ENCODE measurements around the gene KIAA1671. TPM values are rescaled to one million over a fixed set of nuclear protein-coding genes. Genes with fewer than 3 reads are reported as not detected.

KIAA1671 gene
- total and polyA plus RNA-seq, 2 donors (not counting 1 experiment from before 2014, with no cell fraction given): 0.01 to 0.02 TPM

DNA sequence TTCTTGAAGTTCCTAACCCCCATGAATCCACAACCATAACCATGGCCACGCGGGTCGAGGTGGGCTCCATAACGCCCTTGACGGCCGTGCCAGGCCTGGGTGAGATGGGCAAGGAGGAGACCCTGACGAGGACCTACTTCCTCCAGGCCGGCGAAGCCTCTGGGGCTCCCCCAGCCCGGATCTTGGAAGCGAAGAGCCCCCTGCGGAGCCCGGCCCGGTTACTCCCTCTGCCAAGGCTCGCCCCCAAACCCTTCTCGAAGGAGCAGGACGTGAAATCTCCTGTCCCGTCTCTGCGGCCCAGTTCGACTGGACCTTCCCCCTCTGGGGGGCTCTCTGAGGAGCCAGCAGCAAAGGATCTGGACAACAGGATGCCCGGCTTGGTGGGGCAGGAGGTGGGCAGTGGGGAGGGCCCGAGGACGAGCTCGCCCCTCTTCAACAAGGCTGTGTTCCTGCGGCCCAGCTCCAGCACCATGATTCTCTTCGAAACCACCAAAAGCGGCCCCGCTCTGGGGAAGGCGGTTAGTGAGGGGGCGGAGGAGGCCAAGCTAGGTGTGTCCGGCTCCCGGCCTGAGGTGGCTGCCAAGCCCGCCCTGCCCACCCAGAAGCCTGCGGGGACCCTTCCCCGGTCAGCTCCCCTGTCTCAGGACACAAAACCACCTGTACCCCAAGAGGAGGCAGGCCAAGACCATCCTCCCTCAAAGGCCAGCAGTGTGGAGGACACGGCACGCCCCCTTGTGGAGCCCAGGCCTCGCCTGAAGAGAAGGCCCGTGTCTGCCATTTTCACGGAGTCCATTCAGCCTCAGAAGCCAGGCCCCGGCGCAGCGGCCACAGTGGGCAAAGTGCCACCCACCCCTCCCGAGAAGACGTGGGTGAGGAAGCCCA, 75.7 kb downstream of the KIAA1671 start:
- intact Hi-C loops (cut with micrococcal nuclease): no loop called here
- no peak for ATAC-seq (ENCODE audit: low read depth)
- no peaks in the 10 kb centered on the region for H4K20me1 ChIP-seq (ENCODE audit: control insufficient read depth, insufficient read depth, low read length, poor library complexity, severe bottlenecking)

DNA sequence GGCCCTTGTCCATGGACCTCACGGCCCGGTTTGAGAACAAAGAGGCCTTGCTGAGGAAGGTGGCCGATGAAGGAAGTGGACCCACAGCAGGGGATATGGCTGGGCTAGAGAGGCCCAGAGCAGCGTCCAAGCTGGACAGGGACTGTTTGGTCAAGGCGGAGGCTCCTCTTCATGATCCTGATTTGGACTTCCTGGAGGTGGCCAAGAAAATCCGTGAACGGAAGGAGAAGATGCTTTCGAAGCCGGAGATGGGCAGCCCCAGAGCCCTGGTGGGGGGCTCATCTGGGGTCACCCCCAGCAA, 76.3 kb downstream of the KIAA1671 start:
- TF ChIP-seq, protein P1, sequence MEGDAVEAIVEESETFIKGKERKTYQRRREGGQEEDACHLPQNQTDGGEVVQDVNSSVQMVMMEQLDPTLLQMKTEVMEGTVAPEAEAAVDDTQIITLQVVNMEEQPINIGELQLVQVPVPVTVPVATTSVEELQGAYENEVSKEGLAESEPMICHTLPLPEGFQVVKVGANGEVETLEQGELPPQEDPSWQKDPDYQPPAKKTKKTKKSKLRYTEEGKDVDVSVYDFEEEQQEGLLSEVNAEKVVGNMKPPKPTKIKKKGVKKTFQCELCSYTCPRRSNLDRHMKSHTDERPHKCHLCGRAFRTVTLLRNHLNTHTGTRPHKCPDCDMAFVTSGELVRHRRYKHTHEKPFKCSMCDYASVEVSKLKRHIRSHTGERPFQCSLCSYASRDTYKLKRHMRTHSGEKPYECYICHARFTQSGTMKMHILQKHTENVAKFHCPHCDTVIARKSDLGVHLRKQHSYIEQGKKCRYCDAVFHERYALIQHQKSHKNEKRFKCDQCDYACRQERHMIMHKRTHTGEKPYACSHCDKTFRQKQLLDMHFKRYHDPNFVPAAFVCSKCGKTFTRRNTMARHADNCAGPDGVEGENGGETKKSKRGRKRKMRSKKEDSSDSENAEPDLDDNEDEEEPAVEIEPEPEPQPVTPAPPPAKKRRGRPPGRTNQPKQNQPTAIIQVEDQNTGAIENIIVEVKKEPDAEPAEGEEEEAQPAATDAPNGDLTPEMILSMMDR (IDR thresholded peaks at IDR 0.05): no peak
- Histone ChIP-seq H3K27me3 (replicated peaks in 1 of 4; ENCODE audit: control extremely low read depth in 1 of 4, control insufficient read depth in 3 of 4, insufficient read depth in 4 of 4, low read length in 3 of 4) (no peaks in the 10 kb centered on the region), H2AFZ (ENCODE audit: insufficient read depth, low read depth, low read length, poor library complexity, severe bottlenecking) (no peak overlapping the region), H3K4me2 (replicated peaks; ENCODE audit: low read depth, low read length, poor library complexity, severe bottlenecking) (no peak overlapping the region), H4K20me1 (ENCODE audit: control insufficient read depth, insufficient read depth, low read length, poor library complexity, severe bottlenecking) (no peaks in the 10 kb centered on the region), H3K9ac (ENCODE audit: low read length) (no peak overlapping the region), H3K36me3 (replicated peaks in 1 of 2; ENCODE audit: control extremely low read depth in 1 of 2, control insufficient read depth in 1 of 2, extremely low read depth in 1 of 2, insufficient read depth in 2 of 2, low read length in 1 of 2) (no peaks in the 10 kb centered on the region), H3K27ac (ENCODE audit: low read length in 2 of 2) (no peak overlapping the region), H3K4me3 (ENCODE audit: control extremely low read depth in 1 of 5, extremely low read depth in 1 of 5, insufficient read depth in 1 of 5, low read depth in 2 of 5, low read length in 4 of 5) (no peak overlapping the region), H3K4me1 (ENCODE audit: control insufficient read depth in 2 of 2, insufficient read depth in 2 of 2, low read length in 2 of 2) (no peaks in the 10 kb centered on the region), H3K79me2 (ENCODE audit: control insufficient read depth, insufficient read depth, low read length) (no peaks in the 10 kb centered on the region), H3K9me3 (ENCODE audit: control extremely low read depth in 1 of 3, control insufficient read depth in 2 of 3, insufficient read depth in 1 of 3, low read length in 2 of 3) (no peaks in the 10 kb centered on the region)
- peaks cover 5% of the 10 kb centered on the region for H3K27me3 Mint-ChIP-seq
- no peaks in the 10 kb centered on the region for H3K4me1 Mint-ChIP-seq
- no peaks in the 10 kb centered on the region for H3K9me3 Mint-ChIP-seq (ENCODE audit: insufficient read depth)
- no peak overlapping the region for H3K27ac Mint-ChIP-seq
- no peak for DNase-seq
- WGBS (ENCODE audit: insufficient coverage): 98% methylated on average over 9 of the region's 9 CpGs
- CTCF ChIA-PET: no interaction called here
- POLR2A ChIA-PET: no interaction called here
- no peak for ATAC-seq (ENCODE audit: low read depth)
- intact Hi-C loops (cut with micrococcal nuclease): no loop called here
- H3K4me3 Mint-ChIP-seq: no peak overlapping the region

More for the DNA sequence above, 75.7 kb downstream of the KIAA1671 start:
- no peak overlapping the region for H3K9ac ChIP-seq (ENCODE audit: low read length)
- H3K27me3 ChIP-seq (replicated peaks in 1 of 4; ENCODE audit: control extremely low read depth in 1 of 4, control insufficient read depth in 3 of 4, insufficient read depth in 4 of 4, low read length in 3 of 4): no peaks in the 10 kb centered on the region
- no peaks in the 10 kb centered on the region for H3K9me3 ChIP-seq (ENCODE audit: control extremely low read depth in 1 of 3, control insufficient read depth in 2 of 3, insufficient read depth in 1 of 3, low read length in 2 of 3)
- TF ChIP-seq EZH2 (IDR thresholded peaks at IDR 0.05; ENCODE audit: borderline replicate concordance, insufficient read depth, low read depth, low read length, poor library complexity, severe bottlenecking): no peak
- TF ChIP-seq, protein P1 (IDR thresholded peaks at IDR 0.05): no peak
- H3K4me3 ChIP-seq (ENCODE audit: control extremely low read depth in 1 of 5, extremely low read depth in 1 of 5, insufficient read depth in 1 of 5, low read depth in 2 of 5, low read length in 4 of 5): no peak overlapping the region
- H3K4me3 Mint-ChIP-seq: no peak overlapping the region
- no peak overlapping the region for H3K27ac ChIP-seq (ENCODE audit: low read length in 2 of 2)
- POLR2A ChIA-PET: no interaction called here
- CTCF ChIA-PET: no interaction called here
- H3K36me3 ChIP-seq (replicated peaks in 1 of 2; ENCODE audit: control extremely low read depth in 1 of 2, control insufficient read depth in 1 of 2, extremely low read depth in 1 of 2, insufficient read depth in 2 of 2, low read length in 1 of 2): no peaks in the 10 kb centered on the region
- no peak overlapping the region for H3K27ac Mint-ChIP-seq
- H3K4me1 ChIP-seq (ENCODE audit: control insufficient read depth in 2 of 2, insufficient read depth in 2 of 2, low read length in 2 of 2): no peaks in the 10 kb centered on the region
- H3K27me3 Mint-ChIP-seq: peaks cover 5% of the 10 kb centered on the region
- no peak overlapping the region for H3K4me2 ChIP-seq (replicated peaks; ENCODE audit: low read depth, low read length, poor library complexity, severe bottlenecking)
- H2AFZ ChIP-seq (ENCODE audit: insufficient read depth, low read depth, low read length, poor library complexity, severe bottlenecking): no peak overlapping the region
- H3K79me2 ChIP-seq (ENCODE audit: control insufficient read depth, insufficient read depth, low read length): no peaks in the 10 kb centered on the region
- no peak for DNase-seq
- H3K4me1 Mint-ChIP-seq: no peaks in the 10 kb centered on the region
- no peaks in the 10 kb centered on the region for H3K9me3 Mint-ChIP-seq (ENCODE audit: insufficient read depth)
- 91% methylated on average over 38 of the region's 45 CpGs for WGBS (ENCODE audit: insufficient coverage)
